Naive thymus-derived CD8-positive, alpha-beta T cell (primary cell): ENCODE measurements around the gene USP28. TPM values are rescaled to one million over a fixed set of nuclear protein-coding genes. Genes with fewer than 3 reads are reported as not detected.

Experiments
- polyA plus RNA-seq, 3 donors: library from polyadenylated mRNA; unstranded; fragments of 300-500 nt; fragmentation: Illumina TruSeq; gene quantifications; one replicate each; pipeline ENCODE4 v1.2.3, GENCODE V29; 2021
- total RNA-seq, 8 experiments: library from RNA in 2 of 8; stranded (reverse) in 2 of 8; gene quantifications; one replicate each; pipeline ENCODE4 v1.2.3 and lab custom pipeline; 2021 to 2026

The USP28 gene
- total and polyA plus RNA-seq, 5 experiments from 2014 or later: 13.7 to 69.1 (median 22.0) TPM

Other genes starting within 250 kb of the USP28 start
- 1 to 10 TPM; 1.0 to 1.2 TPM for gene TMPRSS5, start 169.3 kb downstream of the USP28 start, total RNA-seq
- gene TMPRSS5, start 169.3 kb downstream of the USP28 start, polyA plus RNA-seq: not detected
- gene ZW10, start 101.9 kb downstream of the USP28 start, total RNA-seq: 10 to 100 TPM in 1 of 2 experiments, 1 to 10 TPM in 1; 9.8 to 11.1 TPM
- 10 to 100 TPM; 14.7 to 16.3 (median 15.6) TPM for gene ZW10, start 101.9 kb downstream of the USP28 start, polyA plus RNA-seq
- gene CLDN25, start 95.8 kb downstream of the USP28 start, total RNA-seq: not detected
- gene CLDN25, start 95.8 kb downstream of the USP28 start, polyA plus RNA-seq: not detected
- not detected for gene HTR3B, start 29.2 kb upstream of the USP28 start, total RNA-seq
- gene HTR3B, start 29.2 kb upstream of the USP28 start, polyA plus RNA-seq: not detected
- gene HTR3A, start 99.5 kb upstream of the USP28 start, total RNA-seq: not detected
- gene HTR3A, start 99.5 kb upstream of the USP28 start, polyA plus RNA-seq: not detected
- 1 to 10 TPM; 1.3 to 2.5 TPM for gene ZBTB16, start 184.1 kb upstream of the USP28 start, total RNA-seq
- 1 to 10 TPM in 2 of 3 donors, under 1 TPM in 1; 0.21 to 7.5 (median 4.4) TPM for gene ZBTB16, start 184.1 kb upstream of the USP28 start, polyA plus RNA-seq